ENCODE data around the gene GALNS.

GALNS gene

DNA sequence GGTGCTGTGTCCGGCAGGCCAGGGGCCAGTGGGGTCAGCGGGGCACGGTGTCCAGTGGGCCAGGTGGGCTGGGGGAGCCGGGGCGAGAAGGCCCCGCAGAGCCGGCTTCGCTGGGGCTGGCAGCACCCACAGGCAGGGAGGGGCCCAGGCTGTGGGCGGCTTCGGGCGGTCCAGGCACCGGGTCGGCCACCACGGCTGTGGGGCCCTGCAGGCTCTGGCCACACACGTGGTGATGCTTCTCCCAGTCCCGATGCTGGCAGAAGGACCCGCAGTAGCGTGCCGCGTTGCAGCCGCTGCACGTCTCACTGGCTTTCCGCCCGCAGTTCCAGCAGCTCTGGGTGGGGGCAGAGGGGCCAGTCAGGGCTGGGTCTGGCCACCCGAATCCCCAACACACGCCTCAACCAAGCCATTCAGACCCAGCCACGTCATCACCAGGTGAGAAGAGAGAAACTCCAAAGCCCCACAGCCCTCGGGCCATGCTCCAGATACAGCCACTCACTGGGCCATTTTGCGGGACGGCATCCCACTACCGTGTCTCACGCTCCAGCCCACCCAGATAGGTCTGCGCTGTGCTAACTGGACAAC lies 20.3 kb upstream of the GALNS start:
- no peak for DNase-seq (ENCODE audit: low spot score)

DNA sequence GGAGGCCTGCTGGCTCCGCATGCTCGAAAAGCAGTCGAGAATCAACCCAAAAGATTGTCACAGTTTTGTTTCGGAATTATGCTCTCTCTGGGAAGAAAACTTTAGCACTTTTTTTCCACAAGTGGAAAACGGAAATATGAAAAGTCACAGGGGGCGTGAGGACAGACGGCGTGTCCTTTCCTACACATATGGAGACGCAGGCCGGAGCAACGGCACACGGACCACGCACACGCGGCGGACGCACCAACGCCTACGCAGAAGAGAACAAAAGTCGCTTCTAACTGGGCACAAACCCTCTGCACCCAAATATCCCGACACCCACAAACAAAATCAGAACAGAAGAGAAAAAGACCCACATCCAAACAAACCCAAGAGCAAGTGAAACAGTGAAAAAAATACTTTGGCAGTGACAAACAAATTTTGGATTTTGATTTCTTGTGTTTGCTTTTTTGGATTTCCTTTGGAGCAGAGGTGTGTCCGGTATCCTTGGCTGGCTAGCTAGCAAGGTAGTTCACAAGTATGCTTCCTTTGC lies 19.0 kb upstream of the GALNS start:
- no peak for DNase-seq (ENCODE audit: low spot score)

DNA sequence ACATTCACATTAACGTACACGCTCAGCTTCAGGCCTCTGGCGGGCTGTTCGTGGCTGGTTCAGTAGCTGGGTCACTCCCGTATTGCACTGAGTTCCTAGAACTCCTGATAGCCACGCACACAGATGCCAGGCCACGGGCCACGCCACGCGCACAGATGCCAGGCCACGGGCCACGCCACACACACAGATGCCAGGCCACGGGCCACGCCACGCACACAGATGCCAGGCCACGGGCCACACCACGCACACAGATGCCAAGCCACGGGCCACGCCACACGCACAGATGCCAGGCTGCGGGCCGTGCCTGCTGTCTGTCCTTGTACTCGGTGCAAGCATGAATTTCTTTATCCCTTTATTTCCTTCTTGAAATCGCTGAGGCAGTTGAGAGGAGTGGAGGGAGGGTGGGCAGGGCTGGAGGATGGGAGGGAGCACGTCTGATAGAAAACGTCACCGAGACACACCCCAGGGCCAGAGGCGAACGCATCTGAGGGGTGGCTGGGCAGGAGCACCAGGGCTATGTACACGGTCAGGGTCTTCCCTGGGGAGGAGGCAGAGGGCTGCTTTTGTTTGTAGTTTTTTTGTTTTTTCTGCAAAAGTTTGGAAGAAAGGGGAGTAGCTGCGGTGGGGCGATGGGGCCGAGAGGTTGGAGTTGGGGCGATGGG lies 18.3 kb upstream of the GALNS start:
- DNase-seq (ENCODE audit: low spot score): no peak

DNA sequence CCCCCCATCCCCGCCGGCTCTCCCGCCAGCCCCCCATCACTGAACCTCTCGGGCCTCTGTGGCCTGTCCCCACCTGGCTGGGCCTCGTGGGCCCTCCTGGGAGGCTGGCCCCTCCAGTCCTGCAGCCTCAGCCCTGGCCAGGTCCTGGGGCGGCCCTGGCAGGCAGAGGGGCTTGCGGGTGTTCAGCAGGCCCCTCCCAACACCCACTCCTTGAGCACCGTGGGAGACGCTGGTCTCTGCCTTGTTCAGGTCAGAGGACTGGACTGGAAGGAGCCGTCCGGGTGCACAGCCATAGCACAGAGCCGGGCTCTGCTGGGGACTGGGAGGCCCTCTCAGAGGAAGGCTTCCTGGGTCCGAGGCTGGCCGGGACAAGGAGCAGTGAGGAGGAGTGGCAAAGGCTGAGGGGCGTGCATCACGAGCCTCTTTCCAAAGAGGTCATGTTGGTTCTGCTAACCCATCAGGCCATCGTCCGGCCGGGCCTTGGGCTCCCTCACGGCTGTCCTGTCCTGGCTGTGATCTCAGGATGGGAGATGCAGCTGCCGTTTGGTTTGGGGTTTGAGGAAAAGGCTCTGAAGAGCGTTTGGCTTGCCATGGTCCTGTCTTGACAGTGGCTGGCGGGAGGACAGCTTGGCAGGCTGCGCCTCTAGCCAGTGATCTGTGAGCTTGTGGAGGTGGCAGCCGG lies 16.0 kb upstream of the GALNS start:
- DNase-seq (ENCODE audit: low spot score): no peak

DNA sequence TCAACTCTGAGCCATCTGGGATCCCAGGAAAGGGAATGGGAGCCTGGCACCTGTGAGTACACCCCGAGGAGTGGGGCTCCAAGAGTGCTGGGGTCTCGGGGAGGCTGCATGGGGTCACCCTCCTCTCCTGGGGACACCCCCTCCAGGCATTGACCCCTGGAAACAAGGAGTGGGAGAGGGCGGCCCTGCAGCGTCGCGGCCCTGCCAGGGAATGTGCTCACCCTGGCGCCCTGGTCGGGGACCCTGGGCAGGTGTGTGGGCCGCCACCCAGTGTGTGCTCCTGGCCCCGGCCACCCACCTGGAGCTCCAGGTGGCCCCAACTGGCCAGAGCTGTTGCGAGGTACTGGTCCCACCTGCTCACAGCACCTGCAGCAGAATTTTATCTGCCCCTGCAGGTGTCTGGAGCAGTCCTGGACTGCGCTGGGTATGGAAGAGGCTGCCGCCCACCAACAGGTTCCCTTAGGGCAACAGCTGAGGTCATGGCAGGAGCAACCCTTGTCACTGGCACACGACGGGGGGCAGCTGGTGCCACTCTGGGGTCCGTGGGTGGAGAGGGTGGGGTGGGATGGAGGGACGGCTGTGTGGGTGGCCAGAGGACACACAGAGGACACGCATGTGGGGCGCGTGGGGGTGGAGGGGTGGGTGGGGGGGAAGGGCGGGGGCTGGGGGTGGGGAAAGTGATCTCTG lies 15.1 kb upstream of the GALNS start:
- DNase-seq (ENCODE audit: low spot score): no peak

DNA sequence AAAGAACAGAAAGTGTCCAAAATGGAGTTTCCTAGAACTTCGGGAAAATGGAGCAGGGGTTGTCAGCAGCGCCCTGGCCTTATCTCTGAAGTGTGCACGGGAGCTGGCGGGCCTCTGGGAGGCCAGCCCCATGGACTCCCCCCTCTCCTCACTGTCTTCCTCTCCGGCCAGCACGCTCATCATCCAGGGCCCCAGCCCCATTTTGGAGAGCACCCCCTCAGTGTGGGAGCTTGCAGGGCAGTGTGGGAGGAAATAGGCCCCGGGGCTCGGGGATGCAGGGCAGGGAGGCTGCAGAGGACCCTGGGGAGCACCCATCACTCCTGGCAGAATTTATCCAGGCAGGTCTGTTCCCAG lies 14.6 kb upstream of the GALNS start:
- no peak for DNase-seq (ENCODE audit: low spot score)

DNA sequence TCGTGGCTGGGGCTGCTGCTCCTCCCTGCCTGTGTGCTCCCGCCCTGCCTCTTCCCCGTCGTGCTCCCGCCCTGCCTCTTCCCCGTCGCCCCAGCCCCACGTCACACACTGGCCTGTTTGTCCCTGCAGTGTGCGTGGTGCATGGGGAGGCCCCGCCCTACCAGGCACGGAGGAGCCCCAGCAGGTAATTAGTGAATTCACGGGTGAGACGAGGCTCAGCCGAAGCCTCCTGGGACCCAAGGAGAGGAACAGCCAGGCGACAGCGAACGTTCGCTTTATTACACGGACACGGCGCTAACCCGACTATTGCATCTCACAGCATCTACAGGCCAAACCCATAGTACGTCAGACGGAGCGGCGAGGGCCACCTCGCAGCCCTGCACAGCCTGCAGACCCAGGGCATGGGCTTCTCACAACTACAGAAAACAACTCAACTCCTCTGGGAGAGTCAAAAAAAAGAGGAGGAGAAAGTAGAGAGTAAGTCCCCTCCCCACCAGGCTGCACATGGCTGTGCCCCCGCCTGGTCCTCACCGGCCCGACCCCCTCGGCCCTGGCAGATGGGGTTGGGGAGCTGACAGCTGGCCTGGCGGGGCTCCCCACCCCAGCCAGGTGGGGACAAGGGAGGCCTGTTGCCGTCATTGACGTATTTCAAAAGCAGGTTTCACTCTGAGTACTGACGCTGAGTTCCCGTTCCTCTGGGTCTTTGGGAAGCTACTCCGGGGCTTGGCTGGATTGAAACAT lies 14.0 kb upstream of the GALNS start:
- DNase-seq (ENCODE audit: low spot score): no peak

DNA sequence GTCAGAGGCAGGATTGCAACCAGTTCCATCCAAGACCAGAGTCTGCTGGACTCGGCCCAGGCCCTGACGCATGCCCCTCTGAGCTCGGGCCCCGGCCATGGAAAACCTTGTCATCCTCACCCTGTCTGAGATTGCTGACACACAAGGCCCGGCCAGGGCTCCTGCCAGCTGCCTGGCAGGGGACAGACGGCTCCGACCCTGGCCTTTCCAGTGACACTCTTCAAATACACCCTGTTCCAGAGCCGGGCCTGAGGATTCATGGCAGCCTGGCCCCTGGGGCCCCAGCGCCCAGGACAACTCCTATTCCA lies 12.9 kb upstream of the GALNS start:
- DNase-seq (ENCODE audit: low spot score): no peak

DNA sequence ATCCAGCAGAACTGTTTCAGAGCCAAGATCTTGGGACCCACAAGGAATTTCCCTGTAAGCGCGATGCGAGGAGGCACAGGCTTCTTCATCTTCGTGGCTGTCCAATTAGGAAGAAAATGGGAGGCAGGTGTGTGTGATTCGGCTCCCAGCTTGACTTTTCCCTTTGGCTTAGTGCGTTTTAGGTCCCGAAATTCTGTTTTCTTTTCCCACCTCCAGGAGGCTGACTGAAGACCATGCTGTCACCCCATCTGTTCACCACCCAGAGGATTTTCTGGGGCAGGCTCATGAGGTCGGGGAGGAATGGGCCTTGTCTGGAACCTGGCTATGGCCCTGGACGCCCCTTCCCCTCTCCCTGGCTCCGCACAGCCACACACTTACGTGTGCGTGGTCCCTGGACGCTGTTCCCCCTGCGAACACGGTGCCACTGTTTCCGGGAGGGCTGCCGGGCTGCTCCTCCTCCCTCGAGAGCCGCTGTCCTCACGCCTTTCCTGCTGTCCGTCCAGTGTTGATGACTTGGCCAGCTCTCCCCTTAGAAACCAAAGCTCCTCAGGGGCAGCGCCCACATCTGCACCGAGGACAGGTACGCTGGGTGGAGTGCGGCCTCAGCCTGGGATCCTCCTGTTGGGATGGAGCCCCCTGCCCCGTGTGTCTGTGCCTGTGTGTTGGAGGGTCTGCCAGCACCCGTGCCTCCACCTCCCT lies 12.4 kb upstream of the GALNS start:
- DNase-seq (ENCODE audit: low spot score): no peak

DNA sequence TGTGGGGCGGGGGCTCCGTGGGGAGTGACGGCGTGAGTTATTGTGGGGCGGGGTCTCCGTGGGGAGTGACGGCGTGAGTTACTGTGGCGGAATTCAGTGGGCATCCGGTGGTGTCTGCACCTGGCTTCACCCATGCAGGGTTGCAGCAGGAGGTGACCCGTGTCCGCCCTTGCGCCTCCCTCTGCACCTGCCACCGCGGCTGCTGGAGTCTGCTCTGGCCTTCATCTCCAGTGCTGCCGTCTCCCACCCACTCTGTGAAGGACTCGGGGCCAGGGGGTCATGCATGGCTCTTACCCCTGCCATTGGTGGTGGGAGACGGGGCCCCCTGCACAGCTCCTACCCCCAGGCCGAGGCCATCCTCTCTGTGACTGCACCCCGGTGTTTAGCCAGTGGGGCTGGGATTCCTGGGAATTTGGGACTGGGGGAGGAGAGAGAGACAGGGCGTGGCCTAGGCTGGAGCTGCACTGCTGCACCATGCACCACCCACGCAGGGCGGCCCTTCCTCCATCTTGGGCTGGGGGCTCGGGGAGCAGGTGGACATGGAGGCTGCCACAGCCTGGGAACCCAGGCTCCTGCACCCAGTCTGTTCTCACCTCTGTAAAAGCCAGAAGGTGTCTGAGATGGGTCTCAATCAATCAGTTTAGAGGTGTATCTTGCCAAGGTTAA lies 11.0 kb upstream of the GALNS start:
- DNase-seq (ENCODE audit: low spot score): no peak

DNA sequence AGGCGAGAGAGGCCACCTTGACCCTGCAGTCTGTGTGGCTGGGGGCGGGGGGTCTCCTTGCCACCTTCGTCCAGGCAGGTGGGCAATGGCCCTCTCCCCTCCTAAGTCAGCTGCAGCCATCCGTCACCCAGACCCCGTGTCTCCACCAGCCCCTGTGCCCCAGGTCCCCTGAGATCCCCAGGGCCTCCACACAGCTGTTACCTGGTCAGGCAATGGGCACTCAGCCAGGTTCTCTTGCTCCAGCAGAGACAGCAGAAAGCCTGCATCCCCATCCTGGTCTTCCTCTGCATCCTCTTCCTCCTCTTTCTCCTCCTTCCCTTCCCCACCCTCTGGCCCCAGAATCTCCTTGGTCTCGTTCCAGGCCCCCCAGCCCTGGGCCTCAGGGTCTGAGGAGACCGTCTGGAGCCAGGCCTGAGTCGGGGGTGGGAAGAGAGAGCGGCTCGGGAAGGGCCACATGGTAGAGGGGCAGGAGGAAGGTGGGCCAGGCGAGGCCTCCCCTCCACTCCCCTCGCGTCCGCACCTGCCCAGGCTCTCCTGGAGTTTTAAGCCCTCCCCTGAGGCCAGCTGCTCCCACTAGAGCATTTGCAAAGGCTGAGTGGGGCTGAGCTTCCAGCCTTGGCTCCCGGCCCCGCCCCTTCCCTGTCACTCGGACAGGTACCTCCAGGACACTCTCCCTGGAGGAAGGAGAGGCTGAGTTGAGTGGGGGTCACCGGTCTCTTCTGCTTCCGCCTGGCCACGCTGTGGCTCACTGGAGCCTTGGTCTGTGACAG lies 9.6 kb upstream of the GALNS start, which contains the start of gene PABPN1L:
PABPN1L (minus strand) TSS at position 510 of the 770 bp plus-strand sequence; CDS start at position 456, 54 bp downstream.
- DNase-seq (ENCODE audit: low spot score): no peak

DNA sequence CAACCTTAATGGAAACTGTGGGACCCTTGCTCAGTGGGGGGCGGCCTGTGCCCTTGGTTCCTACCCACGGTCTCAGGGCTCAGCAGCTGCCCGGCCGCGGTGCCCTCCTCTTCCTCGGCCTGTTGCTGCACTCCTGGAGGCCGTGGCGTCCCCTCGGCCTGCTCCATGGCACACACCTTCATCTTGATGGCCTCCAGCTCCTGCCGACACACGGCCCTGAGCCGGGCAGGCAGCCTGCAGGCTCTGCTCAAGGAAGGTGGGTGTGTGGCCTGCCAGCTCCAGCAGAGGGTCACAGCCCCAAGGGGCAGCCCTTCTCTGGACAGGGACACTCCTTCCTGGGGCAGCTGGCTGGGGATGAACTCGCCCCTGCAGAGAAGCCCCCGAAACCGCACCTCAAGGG lies 9.0 kb upstream of the GALNS start:
- no peak for DNase-seq (ENCODE audit: low spot score)

DNA sequence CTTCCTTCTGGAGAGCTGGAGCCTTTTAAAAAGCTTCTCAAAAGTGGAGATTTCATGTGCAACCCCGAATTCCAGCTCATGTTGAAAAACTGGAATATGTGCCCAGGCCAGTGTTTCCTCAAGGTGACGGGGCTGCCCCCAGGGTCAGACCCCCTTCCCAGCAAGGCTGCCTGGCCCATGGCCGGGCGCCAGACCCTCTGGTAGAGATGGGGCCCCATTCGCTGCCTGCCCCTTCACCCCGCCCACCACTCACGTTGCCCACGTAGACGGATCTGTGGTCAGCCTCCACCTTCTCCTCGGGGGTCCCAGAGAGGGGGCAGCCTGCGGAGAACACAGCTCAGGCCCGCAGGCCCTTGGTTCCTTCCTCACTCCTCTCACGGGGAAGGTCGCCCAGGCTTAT lies 8.6 kb upstream of the GALNS start:
- DNase-seq (ENCODE audit: low spot score): no peak

DNA sequence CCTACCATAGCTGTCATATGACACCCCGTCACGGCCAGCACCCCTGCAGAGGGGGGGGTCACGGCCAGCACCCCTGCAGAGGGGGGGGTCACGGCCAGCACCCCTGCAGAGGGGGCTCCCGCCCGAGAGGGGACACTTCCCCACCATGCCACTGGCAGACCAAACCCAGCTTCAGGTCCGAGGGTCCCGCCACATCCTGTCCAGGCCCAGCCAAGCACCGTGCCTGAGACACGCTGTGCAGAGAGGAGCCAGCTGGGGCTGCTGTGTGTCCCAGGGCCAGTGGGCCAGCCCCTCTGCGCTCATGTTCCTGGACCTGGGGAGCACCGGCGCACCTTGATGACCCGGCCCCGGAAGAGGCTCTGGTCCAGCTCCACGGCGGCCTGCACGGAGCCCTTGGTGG lies 7.8 kb upstream of the GALNS start:
- DNase-seq (ENCODE audit: low spot score): no peak

DNA sequence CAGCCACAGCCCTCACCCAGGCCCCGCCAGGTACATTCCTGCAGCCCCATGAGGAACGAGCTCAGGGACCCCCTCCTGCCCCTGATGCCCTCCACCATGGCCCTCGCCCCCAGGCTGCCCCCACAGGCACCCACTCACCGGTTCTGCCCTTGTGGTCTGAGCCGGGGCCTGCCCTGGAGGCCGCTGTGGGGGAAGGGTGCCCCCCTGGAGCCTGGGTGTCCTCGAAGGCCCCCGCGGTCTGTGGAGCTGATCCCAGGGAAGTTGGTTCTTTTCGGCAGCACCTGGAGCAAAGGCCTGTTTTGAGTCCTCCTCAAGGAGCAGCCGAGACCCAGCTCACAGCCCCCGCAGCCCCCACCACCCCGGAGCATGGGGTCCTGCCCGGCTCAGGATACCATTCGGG lies 7.4 kb upstream of the GALNS start:
- DNase-seq (ENCODE audit: low spot score): no peak

DNA sequence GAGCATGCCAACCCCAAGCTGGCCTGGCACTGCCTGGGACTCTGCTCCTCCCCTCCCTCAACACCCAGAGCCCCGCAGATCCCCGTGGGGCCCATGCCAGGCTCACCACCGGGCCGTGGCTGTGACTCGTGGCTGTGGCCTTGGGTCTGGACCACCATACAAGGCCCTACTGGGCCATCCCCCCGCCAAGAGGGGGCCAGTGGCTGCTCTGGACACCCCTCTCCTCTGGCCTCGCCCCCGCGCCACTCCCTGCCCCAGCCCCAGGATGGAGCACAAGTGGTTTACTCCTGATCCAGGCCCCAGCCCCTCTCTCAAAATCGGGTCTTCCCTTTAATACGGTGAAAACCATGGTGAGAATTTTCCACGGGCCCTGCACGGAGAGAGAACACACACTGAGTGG lies 6.7 kb upstream of the GALNS start:
- DNase-seq (ENCODE audit: low spot score): no peak

DNA sequence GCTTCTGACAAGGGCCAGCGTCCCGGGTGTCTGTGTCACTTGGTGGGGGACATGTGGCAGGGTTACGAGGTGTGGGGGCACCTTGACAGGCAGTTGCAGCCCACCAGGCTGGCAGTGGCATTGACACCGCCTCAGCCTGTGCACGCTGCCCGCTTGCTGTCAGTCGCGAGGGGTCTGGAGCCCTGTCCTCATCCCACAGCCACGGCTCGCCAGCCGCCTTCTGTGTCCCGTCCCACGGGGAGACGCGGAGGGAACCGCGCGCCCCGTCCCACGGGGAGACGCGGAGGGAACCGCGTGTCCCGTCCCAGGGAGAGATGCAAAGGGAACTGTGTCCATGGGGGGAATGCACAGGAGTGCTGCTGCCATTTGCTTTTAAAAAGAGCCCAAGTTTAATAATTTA lies 6.2 kb upstream of the GALNS start:
- DNase-seq (ENCODE audit: low spot score): no peak

DNA sequence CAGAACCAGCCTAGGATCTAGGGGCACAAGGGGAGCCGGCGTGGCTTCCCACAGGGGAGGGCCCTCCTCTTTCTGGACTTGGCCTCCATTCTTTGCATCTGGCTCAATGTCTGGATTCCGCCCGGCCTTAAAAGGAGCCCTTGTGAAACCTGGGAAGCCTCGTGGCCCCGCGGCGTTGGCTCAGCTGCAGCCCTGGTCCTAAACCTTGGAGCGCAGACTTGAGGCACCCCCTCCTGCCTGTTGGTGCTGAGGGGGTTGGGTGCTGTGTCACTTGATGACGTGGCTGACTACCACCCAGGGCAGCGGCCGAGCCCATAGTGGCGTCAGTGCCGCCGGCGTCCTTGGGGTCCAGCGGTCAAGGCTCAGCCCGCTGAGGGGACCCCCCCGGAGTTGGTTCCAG lies 4.6 kb upstream of the GALNS start:
- DNase-seq (ENCODE audit: low spot score): no peak

DNA sequence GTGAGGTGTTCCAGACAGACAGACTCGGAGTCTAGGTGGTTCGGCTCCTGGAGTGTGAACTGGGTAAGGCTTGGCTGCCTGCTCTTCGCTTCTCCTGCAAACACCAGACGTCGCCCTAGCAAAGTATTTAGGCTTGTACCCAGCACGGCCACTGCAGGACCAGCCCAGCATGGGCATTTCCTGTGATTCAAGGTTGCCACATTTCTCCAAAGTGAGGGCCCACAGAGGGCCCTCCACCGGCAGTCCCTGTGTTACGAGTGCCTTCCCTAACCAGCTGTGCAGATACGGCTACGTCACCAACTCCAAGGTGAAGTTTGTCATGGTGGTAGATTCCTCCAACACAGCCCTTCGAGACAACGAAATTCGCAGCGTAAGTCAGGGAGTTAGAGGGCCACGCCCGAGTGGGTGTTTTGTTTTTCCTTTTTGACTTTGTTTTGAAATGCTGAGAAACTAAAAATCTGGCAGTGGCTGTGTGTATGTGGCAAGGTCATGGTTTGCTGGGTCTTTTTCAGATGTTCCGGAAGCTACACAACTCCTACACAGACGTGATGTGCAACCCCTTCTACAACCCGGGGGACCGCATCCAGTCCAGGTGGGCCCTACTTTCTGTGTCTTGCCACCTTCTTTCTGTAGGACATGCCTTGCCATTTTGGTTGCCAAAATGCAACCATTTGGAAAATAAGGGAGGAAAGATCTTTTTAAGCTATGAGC lies 2.8 kb upstream of the GALNS start:
- DNase-seq (ENCODE audit: low spot score): no peak
